ENCODE results near the gene RNF19B.

GRCh38 chr1:32906654-32907053, 58.0 kb downstream of the RNF19B start:
- no peak for TF ChIP-seq POLR2AphosphoS5 (IDR thresholded peaks at IDR 0.05; ENCODE audit: low read depth, low read length)
- no peak for TF ChIP-seq POLR2A (IDR thresholded peaks at IDR 0.05; ENCODE audit: low read depth, low read length)
